Natural killer cell treated with Interleukin-12 subunit alpha and Interleukin-12 subunit beta and Interleukin-15 and Interleukin-18, amount 100 ng/mL, for 72 hours (primary cell): ENCODE measurements around the gene NCOA4. TPM values are rescaled to one million over a fixed set of nuclear protein-coding genes. Genes with fewer than 3 reads are reported as not detected.
"Not testable (repeated sequence)": the region's sequence is repeated elsewhere in the genome, so short reads cannot be mapped to it uniquely, and the experiment has no call there.

Source experiments
- ATAC-seq, 2 donors: fragments of 150-1000 bp; cut with Tn5 transposase in 1 of 2; sonication (Bioruptor Pico), chemical (Tn5 transposase) in 1 of 2; 2 replicates each; pipeline ENCODE4 v1.10.0; 2021
- DNase-seq: peaks from one replicate; pipeline ENCODE4 v3.0.0; 2022; ENCODE audit warnings: low spot score
- H3K27ac Mint-ChIP-seq, 2 donors: 1 replicate in 1 of 2; 2 replicates in 1 of 2; pipeline ENCODE4 v1.8.0; 2022; ENCODE audit warnings: mixed read lengths in 2 of 2, mild to moderate bottlenecking in 1 of 2, moderate library complexity in 1 of 2
- H3K27me3 Mint-ChIP-seq, 2 donors: 1 replicate in 1 of 2; 2 replicates in 1 of 2; pipeline ENCODE4 v1.8.0; 2022; ENCODE audit warnings: mixed read lengths in 2 of 2
- H3K36me3 Mint-ChIP-seq: one replicate; pipeline ENCODE4 v1.8.0; 2022; ENCODE audit warnings: mixed read lengths
- H3K4me1 Mint-ChIP-seq, 2 donors: 1 replicate in 1 of 2; 2 replicates in 1 of 2; pipeline ENCODE4 v1.8.0; 2022; ENCODE audit warnings: low read depth in 2 of 2, mixed read lengths in 2 of 2, mild to moderate bottlenecking in 1 of 2
- H3K4me3 Mint-ChIP-seq: one replicate; pipeline ENCODE4 v1.8.0; 2022; ENCODE audit warnings: mixed read lengths
- H3K9me3 Mint-ChIP-seq: 2 replicates; pipeline ENCODE4 v1.8.0; 2022; ENCODE audit warnings: mixed read lengths
- total RNA-seq, 2 donors: library from RNA; stranded (reverse); gene quantifications; one replicate each; pipeline ENCODE4 v1.2.3, GENCODE V29; 2022

NCOA4 gene
- total RNA-seq, 2 donors from 2014 or later: 101 to 129 TPM

DNA sequence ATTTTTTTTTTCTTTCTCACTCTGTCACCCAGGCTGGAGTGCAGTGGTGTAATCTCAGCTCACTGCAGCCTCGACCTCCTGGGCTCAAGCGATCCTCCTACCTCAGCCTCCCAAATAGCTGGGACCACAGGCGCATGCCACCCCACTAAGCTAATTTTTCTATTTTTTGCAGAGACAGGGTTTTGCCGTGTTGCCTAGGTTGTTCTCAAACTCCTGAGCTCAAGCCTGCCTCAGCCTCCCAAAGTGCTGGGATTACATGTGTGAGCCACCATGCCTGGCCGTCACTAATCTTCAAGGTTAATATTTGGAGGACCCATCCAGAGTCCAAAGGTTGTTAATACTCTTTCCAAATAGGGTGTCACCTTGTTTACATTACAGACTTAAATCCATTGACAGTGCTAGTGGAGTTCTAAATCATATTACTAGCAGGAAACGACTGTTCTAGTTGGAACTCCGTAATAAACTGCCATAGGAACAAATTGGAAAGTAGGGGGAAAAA, 28.2 kb downstream of the NCOA4 start:
- H3K36me3 Mint-ChIP-seq: peaks cover 27% of the 10 kb centered on the region
- H3K4me3 Mint-ChIP-seq, H3K27ac Mint-ChIP-seq, H3K9me3 Mint-ChIP-seq, DNase-seq, ATAC-seq, H3K27me3 Mint-ChIP-seq: not testable (repeated sequence)
- H3K4me1 Mint-ChIP-seq: peaks cover 0 to 11% of the 10 kb centered on the region in 2 donors

GRCh38 chr10:46001187-46001756, 29.2 kb downstream of the NCOA4 start:
- ATAC-seq (no peak), DNase-seq (no peak)
- Mint-ChIP-seq H3K36me3 (peaks cover 27% of the 10 kb centered on the region), H3K27ac (no peak overlapping the region), H3K4me3 (no peak overlapping the region), H3K9me3 (no peaks in the 10 kb centered on the region), H3K4me1 (peaks cover 0 to 13% of the 10 kb centered on the region in 2 donors), H3K27me3 (no peaks in the 10 kb centered on the region)

DNA sequence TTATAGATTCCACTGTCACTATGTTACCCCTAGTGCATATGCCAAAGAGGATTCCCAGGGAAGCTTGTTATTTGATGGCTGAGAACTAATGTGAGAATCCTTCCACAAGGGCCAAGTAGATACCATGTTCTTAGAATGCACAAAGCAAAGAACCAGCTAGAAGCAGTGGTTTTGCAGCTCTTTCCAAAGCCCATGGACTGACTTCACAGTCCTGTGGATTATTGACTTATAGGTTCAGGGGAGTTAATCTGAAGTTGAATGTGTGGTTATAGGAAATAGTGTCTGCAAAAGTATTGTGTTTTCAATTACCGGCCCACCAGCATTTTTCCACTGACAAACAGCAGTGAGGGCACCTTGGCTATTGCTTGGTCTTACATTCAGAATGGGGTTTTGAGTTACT, 29.9 kb downstream of the NCOA4 start:
- no peak overlapping the region for H3K27ac Mint-ChIP-seq
- ATAC-seq (no peak), DNase-seq (no peak)
- no peaks in the 10 kb centered on the region for H3K27me3 Mint-ChIP-seq
- H3K4me1 Mint-ChIP-seq: peaks cover 0 to 13% of the 10 kb centered on the region in 2 donors
- H3K4me3 Mint-ChIP-seq: no peak overlapping the region
- peaks cover 27% of the 10 kb centered on the region for H3K36me3 Mint-ChIP-seq
- H3K9me3 Mint-ChIP-seq: no peaks in the 10 kb centered on the region

- ATAC-seq, H3K9me3 Mint-ChIP-seq, H3K27me3 Mint-ChIP-seq, H3K4me3 Mint-ChIP-seq, H3K27ac Mint-ChIP-seq, DNase-seq: not testable (repeated sequence)
- peaks cover 0 to 13% of the 10 kb centered on the region in 2 donors for H3K4me1 Mint-ChIP-seq
- peaks cover 27% of the 10 kb centered on the region for H3K36me3 Mint-ChIP-seq
Observed at GRCh38 chr10:45999955-46000354, 30.5 kb downstream of the NCOA4 start.

DNA sequence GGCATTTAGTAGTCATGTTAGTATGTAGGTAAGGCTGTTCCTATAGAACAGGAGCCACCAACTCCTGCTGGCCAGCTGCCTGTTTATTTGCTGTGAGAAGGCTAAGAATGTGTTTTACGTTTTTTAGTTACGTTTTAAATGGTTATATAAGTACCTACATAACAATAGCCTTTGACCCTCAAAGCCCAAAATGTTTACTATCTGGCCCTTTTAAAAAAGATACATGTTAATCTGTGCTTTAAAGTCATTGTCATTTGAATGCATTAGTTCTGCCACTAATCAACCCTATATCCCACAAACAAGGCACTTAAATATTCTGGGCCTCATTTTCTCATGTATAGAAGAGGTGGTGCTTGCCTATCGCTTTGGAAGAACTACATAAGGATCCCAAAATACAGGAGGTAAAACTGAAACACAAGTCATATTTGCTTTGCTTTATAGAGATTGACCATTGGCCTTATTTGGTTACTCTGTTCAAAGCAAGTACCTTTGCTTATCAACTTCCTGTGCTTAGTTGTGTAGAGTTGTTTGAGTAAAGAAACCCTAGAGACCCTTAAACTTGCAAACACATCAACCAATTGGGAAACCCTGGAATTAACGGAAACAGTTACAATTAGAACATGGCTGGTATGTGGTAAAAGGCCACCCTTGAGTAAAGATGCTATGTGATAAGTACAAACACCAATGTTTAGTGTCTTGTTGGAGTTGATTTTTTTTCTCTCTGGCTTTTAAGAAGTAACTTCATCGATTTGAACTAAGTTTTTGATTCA, 32.2 kb downstream of the NCOA4 start:
- DNase-seq (no peak), ATAC-seq (no peak)
- H3K27ac Mint-ChIP-seq: no peak overlapping the region
- no peaks in the 10 kb centered on the region for H3K27me3 Mint-ChIP-seq
- H3K4me1 Mint-ChIP-seq: peaks cover 0 to 15% of the 10 kb centered on the region in 2 donors
- no peaks in the 10 kb centered on the region for H3K9me3 Mint-ChIP-seq
- peaks cover 27% of the 10 kb centered on the region for H3K36me3 Mint-ChIP-seq
- H3K4me3 Mint-ChIP-seq: no peak overlapping the region

- H3K36me3 Mint-ChIP-seq: peaks cover 32% of the 10 kb centered on the region
- H3K9me3 Mint-ChIP-seq: no peaks in the 10 kb centered on the region
- peaks cover 0 to 15% of the 10 kb centered on the region in 2 donors for H3K4me1 Mint-ChIP-seq
- ATAC-seq: no peak
- H3K27ac Mint-ChIP-seq: peak overlapping the region in 1 of 2 donors; percentile 45
- no peak for DNase-seq
- no peaks in the 10 kb centered on the region for H3K27me3 Mint-ChIP-seq
- H3K4me3 Mint-ChIP-seq: no peak overlapping the region
Observed at GRCh38 chr10:45997557-45997956, 32.9 kb downstream of the NCOA4 start.

GRCh38 chr10:45985590-45985989, 44.8 kb downstream of the NCOA4 start:
- H3K27me3 Mint-ChIP-seq, H3K27ac Mint-ChIP-seq, DNase-seq, ATAC-seq, H3K4me1 Mint-ChIP-seq, H3K9me3 Mint-ChIP-seq, H3K4me3 Mint-ChIP-seq: not testable (repeated sequence)
- H3K36me3 Mint-ChIP-seq: peaks cover 11% of the 10 kb centered on the region

- not testable (repeated sequence) for H3K4me1 Mint-ChIP-seq, H3K9me3 Mint-ChIP-seq, ATAC-seq
Observed at GRCh38 chr10:45984473-45984872, 46.0 kb downstream of the NCOA4 start.

DNA sequence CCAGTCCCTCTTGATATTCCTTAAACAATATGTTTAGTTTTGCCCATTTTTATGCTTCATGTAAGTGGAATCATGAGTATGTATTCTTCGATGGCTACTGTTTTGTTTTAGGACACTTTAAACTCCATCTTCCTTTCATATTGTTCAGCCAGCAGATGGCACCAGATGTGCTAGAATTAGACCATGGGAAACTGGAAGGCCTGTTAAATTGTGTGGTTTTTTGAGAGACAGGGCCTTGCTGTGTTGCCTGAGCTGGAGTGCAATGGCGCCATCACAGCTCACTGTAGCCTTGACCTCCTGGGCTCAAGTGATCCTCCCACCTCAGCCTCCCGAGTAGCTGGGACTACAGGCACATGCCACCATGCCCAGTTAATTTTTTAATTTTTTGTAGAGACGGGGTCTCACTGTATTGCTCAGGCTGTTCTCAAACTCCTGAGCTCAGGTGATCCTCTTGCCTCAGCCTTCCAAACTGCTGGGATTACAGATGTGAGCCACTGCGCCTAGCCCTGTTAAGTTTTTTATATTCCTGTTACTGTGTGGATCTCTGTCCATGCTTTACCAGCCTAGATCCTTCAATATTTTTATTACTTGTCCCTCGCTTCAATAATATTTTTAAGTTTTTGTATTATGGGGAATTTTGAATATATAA, 46.8 kb downstream of the NCOA4 start:
- H3K4me1 Mint-ChIP-seq, H3K27me3 Mint-ChIP-seq, H3K27ac Mint-ChIP-seq, H3K4me3 Mint-ChIP-seq, ATAC-seq, H3K9me3 Mint-ChIP-seq: not testable (repeated sequence)
- peak; percentile 61 for DNase-seq
- peaks cover 11% of the 10 kb centered on the region for H3K36me3 Mint-ChIP-seq

More at GRCh38 chr10:45984473-45984872, 46.0 kb downstream of the NCOA4 start:
- H3K27ac Mint-ChIP-seq, H3K27me3 Mint-ChIP-seq, H3K4me3 Mint-ChIP-seq, DNase-seq: not testable (repeated sequence)
- peaks cover 11% of the 10 kb centered on the region for H3K36me3 Mint-ChIP-seq

- not testable (repeated sequence) for H3K9me3 Mint-ChIP-seq, H3K4me1 Mint-ChIP-seq, H3K36me3 Mint-ChIP-seq, H3K27me3 Mint-ChIP-seq, DNase-seq, H3K4me3 Mint-ChIP-seq, ATAC-seq, H3K27ac Mint-ChIP-seq
Observed at GRCh38 chr10:45981367-45981766, 49.1 kb downstream of the NCOA4 start.

GRCh38 chr10:45978554-45978953, 51.9 kb downstream of the NCOA4 start:
- H3K27ac Mint-ChIP-seq, H3K9me3 Mint-ChIP-seq, DNase-seq, H3K4me3 Mint-ChIP-seq, H3K36me3 Mint-ChIP-seq, H3K27me3 Mint-ChIP-seq: not testable (repeated sequence)
- H3K4me1 Mint-ChIP-seq: peaks cover 11 to 12% of the 10 kb centered on the region in 2 donors
- peak in 1 of 2 donors; percentile 38 for ATAC-seq

- not testable (repeated sequence) for DNase-seq, H3K27me3 Mint-ChIP-seq, H3K9me3 Mint-ChIP-seq, ATAC-seq
- H3K36me3 Mint-ChIP-seq: peaks cover 18% of the 10 kb centered on the region
- H3K4me3 Mint-ChIP-seq: peak overlapping the region; percentile 100
- H3K27ac Mint-ChIP-seq: peak overlapping the region; percentile 43 to 93
- peaks cover 38 to 49% of the 10 kb centered on the region in 2 donors for H3K4me1 Mint-ChIP-seq
Observed at GRCh38 chr10:45974041-45974440, 56.4 kb downstream of the NCOA4 start.

DNA sequence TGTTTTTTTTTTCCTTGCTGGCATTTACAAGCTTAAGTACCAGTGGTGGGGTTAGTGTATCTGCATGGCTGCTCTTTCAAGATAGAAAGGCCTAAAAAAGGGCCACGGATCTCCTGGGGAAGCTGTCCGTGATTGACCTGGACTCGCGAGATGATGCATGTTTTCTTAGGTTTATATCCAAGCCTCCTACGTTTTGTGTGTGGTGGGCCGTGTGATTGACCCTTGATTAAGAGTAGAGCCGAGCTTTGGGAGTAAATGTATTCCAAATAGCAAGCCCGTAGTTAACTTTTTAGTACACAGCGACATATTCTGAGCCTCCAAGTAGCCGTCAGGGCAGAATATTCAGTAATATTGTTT, 57.6 kb downstream of the NCOA4 start:
- Mint-ChIP-seq H3K27ac (peak overlapping the region; percentile 84 to 93), H3K36me3 (peaks cover 18% of the 10 kb centered on the region)
- peak; percentile 21 to 23 for ATAC-seq

More for the DNA sequence above, 57.6 kb downstream of the NCOA4 start:
- H3K27me3 Mint-ChIP-seq, DNase-seq, H3K9me3 Mint-ChIP-seq: not testable (repeated sequence)
- Mint-ChIP-seq H3K4me3 (peak overlapping the region; percentile 100), H3K4me1 (peaks cover 37 to 49% of the 10 kb centered on the region in 2 donors)
